ENCODE data around the gene LRRC63. TPM values are rescaled to one million over a fixed set of nuclear protein-coding genes. Genes with fewer than 3 reads are reported as not detected.

Gene LRRC63
- total and polyA plus RNA-seq, 2 of the 4 experiments (the other 2 are of a cell fraction), result not detected

DNA sequence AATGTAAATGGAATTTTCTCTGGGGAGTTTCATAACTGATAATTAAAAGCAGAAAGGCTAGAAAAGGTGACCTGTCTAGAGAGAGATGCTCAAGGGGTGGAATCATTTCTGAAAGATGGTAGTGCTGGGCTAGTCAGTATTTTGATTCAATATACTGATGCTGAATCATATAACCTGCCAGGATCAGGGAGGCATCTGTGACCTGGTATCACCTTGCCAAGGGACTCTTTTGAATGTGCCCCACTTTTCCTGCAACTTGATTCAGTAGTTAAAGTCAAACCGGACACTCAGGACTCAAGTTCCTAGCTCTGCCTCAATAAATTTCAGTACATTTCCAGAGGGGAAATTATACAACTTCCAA lies 45.5 kb upstream of the LRRC63 start:
- in situ Hi-C loops (cut with MboI; ENCODE audit: low sequenced_read_pairs), result no loop called here
- Histone ChIP-seq H3K4me3 (ENCODE audit: insufficient read depth, low read depth, low read length) (no peak overlapping the region), H3K56ac (ENCODE audit: extremely low read depth, insufficient read depth, low read length) (no peak overlapping the region), H2BK20ac (ENCODE audit: low read depth, low read length) (no peak overlapping the region), H4K91ac (ENCODE audit: insufficient read depth, low read depth, low read length) (no peak overlapping the region), H2AK5ac (ENCODE audit: low read depth, low read length) (no peak overlapping the region), H3K18ac (ENCODE audit: low read depth, low read length) (no peak overlapping the region), H4K20me1 (ENCODE audit: insufficient read depth, low read length) (no peaks in the 10 kb centered on the region), H2AFZ (replicated peaks; ENCODE audit: low read length, poor library complexity) (no peak overlapping the region), H2BK120ac (ENCODE audit: low read depth, low read length) (no peak overlapping the region), H3K14ac (replicated peaks; ENCODE audit: low read depth, low read length) (no peak overlapping the region), H3K4me2 (ENCODE audit: low read depth, low read length) (no peak overlapping the region), H2BK5ac (ENCODE audit: low read depth, low read length, poor library complexity, severe bottlenecking) (no peak overlapping the region), H2BK15ac (ENCODE audit: low read depth, low read length) (no peak overlapping the region), H3K23ac (ENCODE audit: low read depth, low read length) (no peak overlapping the region), H3K36me3 (ENCODE audit: control insufficient read depth, insufficient read depth, low read length) (no peaks in the 10 kb centered on the region), H4K5ac (ENCODE audit: low read depth, low read length) (no peak overlapping the region), H3K27me3 (ENCODE audit: control insufficient read depth, insufficient read depth, low read length) (no peaks in the 10 kb centered on the region; the same call in none of the 2 replicates), H3K9ac (ENCODE audit: low read depth, low read length) (no peak overlapping the region), H3K4ac (ENCODE audit: low read depth, low read length) (no peak overlapping the region), H4K8ac (ENCODE audit: low read depth in 2 of 2, low read length in 2 of 2) (no peak overlapping the region), H3K9me1 (ENCODE audit: insufficient read depth, low read length) (no peaks in the 10 kb centered on the region), H3K9me3 (ENCODE audit: control insufficient read depth, insufficient read depth, low read length) (no peaks in the 10 kb centered on the region), H2AK9ac (replicated peaks; ENCODE audit: low read depth, low read length, poor library complexity) (no peak overlapping the region), H3K79me1 (ENCODE audit: low read depth in 1 of 2, low read length in 2 of 2) (no peaks in the 10 kb centered on the region), H3K27ac (ENCODE audit: insufficient read depth, low read length) (no peak overlapping the region), H3K4me1 (ENCODE audit: control insufficient read depth, insufficient read depth, low read length) (no peaks in the 10 kb centered on the region)
- dilution Hi-C loops (cut with HindIII; ENCODE audit: low sequenced_read_pairs, unreplicated experiment), result no loop called here
- POLR2A ChIA-PET (ENCODE audit: unreplicated experiment), result no interaction called here
- ATAC-seq (ENCODE audit: low read depth) (no peak), DNase-seq (no peak)
- no TSS peak for BruUV-seq (replicated peaks)
- TF ChIP-seq MAFK (IDR thresholded peaks at IDR 0.05; ENCODE audit: low read depth, low read length), result no peak
- TF ChIP-seq RCOR1 (IDR thresholded peaks at IDR 0.05; ENCODE audit: insufficient replicate concordance, low read length), result no peak
- TF ChIP-seq FOS (IDR thresholded peaks at IDR 0.05; ENCODE audit: low read depth, low read length), result no peak
- TF ChIP-seq RFX5 (IDR thresholded peaks at IDR 0.05; ENCODE audit: low read depth, low read length), result no peak
- TF ChIP-seq MXI1 (IDR thresholded peaks at IDR 0.05; ENCODE audit: borderline replicate concordance, low read depth, low read length), result no peak
- no peak for TF ChIP-seq CTCF (conservative IDR thresholded peaks at IDR 0.05; ENCODE audit: low read depth, low read length)
- TF ChIP-seq ELK1 (IDR thresholded peaks at IDR 0.05; ENCODE audit: borderline replicate concordance, low read depth, low read length), result no peak
- TF ChIP-seq CEBPB (IDR thresholded peaks at IDR 0.05; ENCODE audit: low read depth, low read length), result no peak
- TF ChIP-seq NFE2L2 (IDR thresholded peaks at IDR 0.05; ENCODE audit: low read depth, low read length), result no peak
- no peak for TF ChIP-seq POLR2A (IDR thresholded peaks at IDR 0.05; ENCODE audit: low read depth, low read length)
- TF ChIP-seq, protein P1, sequence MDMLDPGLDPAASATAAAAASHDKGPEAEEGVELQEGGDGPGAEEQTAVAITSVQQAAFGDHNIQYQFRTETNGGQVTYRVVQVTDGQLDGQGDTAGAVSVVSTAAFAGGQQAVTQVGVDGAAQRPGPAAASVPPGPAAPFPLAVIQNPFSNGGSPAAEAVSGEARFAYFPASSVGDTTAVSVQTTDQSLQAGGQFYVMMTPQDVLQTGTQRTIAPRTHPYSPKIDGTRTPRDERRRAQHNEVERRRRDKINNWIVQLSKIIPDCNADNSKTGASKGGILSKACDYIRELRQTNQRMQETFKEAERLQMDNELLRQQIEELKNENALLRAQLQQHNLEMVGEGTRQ (IDR thresholded peaks at IDR 0.05; ENCODE audit: low read depth, low read length), result no peak
- no peak for TF ChIP-seq RAD21 (IDR thresholded peaks at IDR 0.05; ENCODE audit: low read length)
- no peak for TF ChIP-seq BHLHE40 (IDR thresholded peaks at IDR 0.05; ENCODE audit: low read depth, low read length)
- no peak for TF ChIP-seq SMC3 (IDR thresholded peaks at IDR 0.05; ENCODE audit: low read depth, low read length)
- TF ChIP-seq MAZ (IDR thresholded peaks at IDR 0.05; ENCODE audit: borderline replicate concordance, low read depth, low read length), result no peak
- TF ChIP-seq CHD1 (IDR thresholded peaks at IDR 0.05; ENCODE audit: low read depth, low read length), result no peak
- intact Hi-C loops (cut with micrococcal nuclease), result no loop called here
- CTCF ChIA-PET, result no interaction called here
- WGBS, 2 experiments (ENCODE audit: extremely low coverage in 2 of 2, insufficient read length in 1 of 2), result 60% methylated on average over 1 of the region's 1 CpG; no CpG with 5 or more reads in 1 of the 2 experiments
